HUES64 (cell line): Measurements from ENCODE around the gene GRIA1.

Experiments
- H3K27ac ChIP-seq: 2 replicates; pipeline ENCODE4 v1.7.0; 2013; ENCODE audit warnings: low read depth, low read length, inconsistent platforms
- H3K27me3 ChIP-seq: 2 replicates; pipeline ENCODE4 v1.6.1; 2013; ENCODE audit warnings: mild to moderate bottlenecking, low read length; ENCODE audit not compliant: insufficient read depth
- H3K36me3 ChIP-seq: 2 replicates; pipeline ENCODE4 v1.6.1; 2013; ENCODE audit warnings: mild to moderate bottlenecking, low read length; ENCODE audit not compliant: insufficient read depth
- H3K4me1 ChIP-seq: 2 replicates; pipeline ENCODE4 v1.6.1; 2013; ENCODE audit warnings: mild to moderate bottlenecking, low read length, moderate library complexity; ENCODE audit not compliant: insufficient read depth
- H3K4me3 ChIP-seq: 2 replicates; pipeline ENCODE4 v1.5.1; 2013; ENCODE audit warnings: mild to moderate bottlenecking, low read length, moderate library complexity
- H3K9ac ChIP-seq: 2 replicates; pipeline ENCODE4 v1.6.1; 2013; ENCODE audit warnings: mild to moderate bottlenecking, low read depth, low read length
- H3K9me3 ChIP-seq: 2 replicates; pipeline ENCODE4 v1.6.1; 2013; ENCODE audit warnings: low read depth, low read length; ENCODE audit not compliant: insufficient read depth
- WGBS: fragments of 150-250, 120-280 bp; methylation state at CpG from one replicate; pipeline ENCODE4 v1.1.7; 2013; ENCODE audit warnings: missing lambda C conversion rate; 5-methylcytosine and 5-hydroxymethylcytosine counted together

Gene GRIA1

DNA sequence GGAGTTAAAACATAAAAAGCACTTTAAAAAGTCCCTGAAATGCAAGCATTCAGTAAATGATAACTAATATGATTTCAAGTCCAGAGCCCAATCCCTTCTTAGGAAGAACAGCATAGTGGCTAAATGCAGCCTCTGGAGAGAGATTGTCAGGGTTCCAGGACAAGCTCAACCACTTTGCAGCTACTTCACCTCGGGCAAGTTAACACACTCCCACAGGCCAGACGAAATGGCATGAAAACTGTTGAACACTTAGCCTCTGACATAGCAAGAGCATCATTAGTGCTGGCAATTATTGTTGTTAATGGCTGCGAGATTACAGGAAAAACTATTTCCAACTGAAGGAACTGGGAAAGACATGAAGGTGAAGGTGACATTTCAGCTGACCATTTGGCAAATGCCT is 205.8 kb downstream of the GRIA1 start:
- Histone ChIP-seq H3K9me3 (no peaks in the 10 kb centered on the region), H3K9ac (no peak overlapping the region), H3K4me1 (no peaks in the 10 kb centered on the region), H3K36me3 (no peaks in the 10 kb centered on the region), H3K27me3 (no peaks in the 10 kb centered on the region), H3K4me3 (no peak overlapping the region), H3K27ac (no peak overlapping the region)
- WGBS, result 89% methylated on average over 3 of the region's 3 CpGs

DNA sequence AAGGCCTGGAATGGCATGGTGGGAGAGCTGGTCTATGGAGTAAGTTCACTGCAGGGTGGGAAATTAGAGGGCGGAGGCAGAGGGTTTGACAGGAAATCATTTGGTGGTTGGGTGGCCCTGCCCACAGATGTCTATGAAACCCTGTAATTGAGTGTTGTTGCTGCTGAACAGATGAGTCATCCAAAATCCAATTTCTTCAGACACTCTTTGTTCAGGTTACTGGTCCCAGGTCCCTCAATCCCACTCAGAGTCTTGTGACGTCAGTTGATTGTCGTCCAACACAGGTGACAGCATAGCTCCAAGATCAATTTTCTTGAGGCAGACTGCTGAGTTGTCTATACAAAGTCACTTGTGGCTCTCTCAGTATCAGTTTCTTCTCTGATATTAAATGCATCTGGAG is 208.6 kb downstream of the GRIA1 start:
- H3K9ac ChIP-seq, result no peak overlapping the region
- H3K27ac ChIP-seq, result no peak overlapping the region
- H3K9me3 ChIP-seq, result no peaks in the 10 kb centered on the region
- H3K36me3 ChIP-seq, result no peaks in the 10 kb centered on the region
- no peaks in the 10 kb centered on the region for H3K27me3 ChIP-seq
- peaks cover 6% of the 10 kb centered on the region; the same call in 1 of the 2 replicates for H3K4me1 ChIP-seq
- WGBS, result 96% methylated on average over 3 of the region's 3 CpGs
- H3K4me3 ChIP-seq, result no peak overlapping the region

DNA sequence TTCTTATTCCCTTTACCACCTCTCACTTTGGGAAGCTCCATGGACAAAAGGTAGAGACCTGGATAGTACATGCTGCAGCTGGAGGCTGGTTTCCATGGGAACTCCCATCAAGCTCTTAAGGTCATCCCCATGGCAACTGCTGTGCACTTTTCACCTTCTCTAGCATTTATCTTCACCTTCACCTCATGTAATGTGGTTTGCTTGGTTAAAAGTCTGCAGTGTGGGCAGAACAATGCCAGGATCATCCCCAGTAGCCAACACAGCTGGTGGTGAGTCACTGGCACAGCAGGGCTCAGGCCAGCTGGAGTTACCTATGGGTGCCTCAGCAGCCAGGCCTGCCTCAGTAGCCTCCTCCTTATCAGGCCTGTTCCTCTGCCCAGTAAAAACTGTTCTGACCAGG is 210.5 kb downstream of the GRIA1 start:
- H3K4me3 ChIP-seq, result no peak overlapping the region

DNA sequence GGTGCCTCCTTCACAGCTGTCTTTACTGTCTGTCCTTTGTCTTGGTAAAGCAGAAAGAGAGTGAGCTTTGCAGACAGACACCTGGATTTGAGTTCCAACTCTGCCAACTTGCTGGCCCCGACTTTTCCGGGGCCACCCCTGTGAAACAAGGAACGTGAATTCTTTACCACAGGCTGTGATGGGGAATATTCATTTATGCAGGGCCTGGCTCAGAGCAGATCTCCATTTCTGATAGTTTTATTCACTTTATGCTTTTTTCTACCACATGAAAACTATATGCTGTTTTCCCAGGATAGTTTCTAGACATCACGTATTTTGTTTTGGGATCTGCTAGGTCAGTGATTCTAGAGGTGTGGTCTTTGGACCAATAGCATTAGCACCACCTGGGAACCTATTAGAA is 211.8 kb downstream of the GRIA1 start:
- H3K27ac ChIP-seq, result no peak overlapping the region
- H3K36me3 ChIP-seq, result no peaks in the 10 kb centered on the region
- H3K9me3 ChIP-seq, result no peaks in the 10 kb centered on the region
- H3K27me3 ChIP-seq, result no peaks in the 10 kb centered on the region
- peaks cover 6% of the 10 kb centered on the region; the same call in 1 of the 2 replicates for H3K4me1 ChIP-seq
- H3K4me3 ChIP-seq, result no peak overlapping the region
- 82% methylated on average over 4 of the region's 4 CpGs for WGBS
- no peak overlapping the region for H3K9ac ChIP-seq

More for the DNA sequence above, 210.5 kb downstream of the GRIA1 start:
- Histone ChIP-seq H3K9me3 (no peaks in the 10 kb centered on the region), H3K27ac (no peak overlapping the region), H3K9ac (no peak overlapping the region), H3K27me3 (no peaks in the 10 kb centered on the region), H3K4me1 (peaks cover 6% of the 10 kb centered on the region; the same call in 1 of the 2 replicates), H3K36me3 (no peaks in the 10 kb centered on the region)

DNA sequence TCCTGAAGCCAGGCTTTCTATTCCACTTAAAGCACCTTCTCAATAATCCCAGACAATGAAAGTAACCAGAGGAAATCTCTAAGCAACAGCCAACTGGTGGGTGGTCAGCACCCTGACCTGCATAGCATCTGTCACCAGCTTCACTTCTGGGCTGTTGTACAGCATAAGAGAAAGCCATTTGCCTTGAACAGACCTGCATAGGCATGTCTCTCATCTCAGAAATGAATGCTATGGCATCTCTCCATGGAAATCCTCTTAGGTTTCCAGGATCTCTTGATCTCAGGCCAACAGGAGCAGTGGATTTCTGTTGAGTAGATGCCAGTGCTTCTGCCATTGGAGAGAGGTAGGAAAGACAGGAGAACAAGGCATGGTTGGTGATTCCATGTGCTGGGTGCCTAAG is 213.6 kb downstream of the GRIA1 start:
- Histone ChIP-seq H3K9me3 (no peaks in the 10 kb centered on the region), H3K4me3 (no peak overlapping the region), H3K27me3 (no peaks in the 10 kb centered on the region), H3K4me1 (peaks cover 6% of the 10 kb centered on the region; the same call in 1 of the 2 replicates), H3K27ac (no peak overlapping the region), H3K36me3 (no peaks in the 10 kb centered on the region), H3K9ac (no peak overlapping the region)

DNA sequence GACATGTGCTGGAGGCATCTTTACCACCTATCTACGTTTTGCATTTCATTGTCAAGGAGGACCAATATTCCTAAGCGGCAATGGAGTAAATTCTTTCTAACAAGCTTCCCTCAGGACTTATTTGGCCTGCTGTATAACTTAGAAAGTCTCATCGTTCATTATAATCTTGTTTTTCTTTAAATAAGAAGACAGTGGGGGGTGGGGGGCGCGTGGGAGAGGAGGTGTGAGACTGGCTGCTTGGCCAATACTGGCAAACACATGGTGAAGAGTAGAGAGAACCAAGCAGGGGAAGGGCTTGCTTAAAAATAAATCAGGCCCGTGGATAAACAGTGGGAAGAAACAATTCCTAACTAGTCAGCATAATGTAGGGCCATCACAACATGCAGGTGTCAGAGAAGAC is 217.2 kb downstream of the GRIA1 start:
- Histone ChIP-seq H3K4me1 (peaks cover under 1% of the 10 kb centered on the region; the same call in 1 of the 2 replicates), H3K9me3 (no peaks in the 10 kb centered on the region), H3K27me3 (no peaks in the 10 kb centered on the region), H3K27ac (no peak overlapping the region), H3K9ac (no peak overlapping the region), H3K4me3 (no peak overlapping the region), H3K36me3 (no peaks in the 10 kb centered on the region)
- 89% methylated on average over 6 of the region's 6 CpGs for WGBS

DNA sequence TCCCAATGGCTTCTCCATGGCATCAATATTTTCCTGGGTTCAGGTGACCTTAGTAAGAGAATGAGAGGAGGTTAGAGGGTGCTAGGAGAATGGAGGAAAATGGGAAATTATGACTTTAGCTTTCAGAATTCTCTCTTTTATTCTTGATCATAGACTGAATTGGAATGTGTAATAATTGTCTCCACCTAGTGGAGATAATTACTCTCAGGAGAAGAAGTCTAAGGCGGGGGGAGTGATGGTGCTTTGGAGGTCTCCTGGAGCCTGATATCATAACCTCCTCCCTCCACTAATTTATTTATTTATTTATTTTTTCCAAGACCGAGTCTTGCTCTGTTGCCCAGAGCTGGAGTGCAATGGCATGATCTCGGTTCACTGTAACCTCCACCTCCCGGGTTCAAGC is 221.3 kb downstream of the GRIA1 start:
- no peaks in the 10 kb centered on the region for H3K4me1 ChIP-seq
- H3K36me3 ChIP-seq, result no peaks in the 10 kb centered on the region
- H3K9me3 ChIP-seq, result no peaks in the 10 kb centered on the region
- H3K27ac ChIP-seq, result no peak overlapping the region
- H3K9ac ChIP-seq, result no peak overlapping the region
- over 99% methylated on average over 3 of the region's 4 CpGs for WGBS
- no peak overlapping the region for H3K4me3 ChIP-seq
- no peaks in the 10 kb centered on the region for H3K27me3 ChIP-seq

DNA sequence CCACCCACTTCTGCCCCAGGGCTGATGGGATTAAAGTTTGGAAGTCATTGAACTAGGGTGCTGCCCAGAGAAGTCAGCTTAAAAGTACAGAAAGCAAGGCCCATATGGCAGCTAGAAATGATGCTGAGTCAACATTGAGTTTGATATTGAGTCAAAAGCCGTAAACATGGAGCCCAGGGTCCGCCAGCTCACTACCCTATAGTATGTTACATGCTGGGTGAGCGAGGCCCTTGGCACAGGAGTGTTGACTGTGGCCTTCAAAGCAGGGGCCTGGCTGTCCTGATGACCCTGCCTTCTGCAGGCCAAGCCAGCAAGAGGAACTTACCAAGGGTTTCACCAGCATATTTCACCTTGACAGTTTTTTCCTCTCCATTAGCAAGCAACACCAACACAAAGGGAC is 222.5 kb downstream of the GRIA1 start:
- no peaks in the 10 kb centered on the region for H3K36me3 ChIP-seq
- no peak overlapping the region for H3K9ac ChIP-seq
- H3K4me3 ChIP-seq, result no peak overlapping the region
- WGBS, result 100% methylated on average over 3 of the region's 3 CpGs
- no peak overlapping the region for H3K27ac ChIP-seq
- H3K4me1 ChIP-seq, result no peaks in the 10 kb centered on the region
- no peaks in the 10 kb centered on the region for H3K9me3 ChIP-seq
- no peaks in the 10 kb centered on the region for H3K27me3 ChIP-seq

DNA sequence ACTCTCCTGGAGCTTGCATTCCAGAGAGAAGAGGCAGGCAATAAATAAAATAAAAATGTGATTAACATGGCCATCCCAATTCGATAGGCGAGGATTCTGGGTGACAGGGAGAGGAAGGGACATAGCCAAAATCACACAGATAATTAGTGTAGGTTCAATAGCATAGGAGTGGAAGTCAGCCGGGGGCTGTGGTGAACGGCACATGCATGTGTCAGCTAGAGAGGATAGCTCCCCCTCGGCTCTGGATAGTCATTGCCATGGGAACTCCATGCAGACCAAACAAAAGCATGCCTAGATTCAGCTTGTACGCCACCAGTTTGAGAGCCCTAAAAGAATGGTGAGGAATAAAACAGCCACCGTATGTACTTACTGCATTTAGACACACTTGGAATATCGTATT is 223.5 kb downstream of the GRIA1 start:
- Histone ChIP-seq H3K36me3 (no peaks in the 10 kb centered on the region), H3K27ac (no peak overlapping the region), H3K27me3 (no peaks in the 10 kb centered on the region), H3K9ac (no peak overlapping the region), H3K9me3 (no peaks in the 10 kb centered on the region), H3K4me3 (no peak overlapping the region), H3K4me1 (no peaks in the 10 kb centered on the region)
- WGBS, result 89% methylated on average over 8 of the region's 8 CpGs

DNA sequence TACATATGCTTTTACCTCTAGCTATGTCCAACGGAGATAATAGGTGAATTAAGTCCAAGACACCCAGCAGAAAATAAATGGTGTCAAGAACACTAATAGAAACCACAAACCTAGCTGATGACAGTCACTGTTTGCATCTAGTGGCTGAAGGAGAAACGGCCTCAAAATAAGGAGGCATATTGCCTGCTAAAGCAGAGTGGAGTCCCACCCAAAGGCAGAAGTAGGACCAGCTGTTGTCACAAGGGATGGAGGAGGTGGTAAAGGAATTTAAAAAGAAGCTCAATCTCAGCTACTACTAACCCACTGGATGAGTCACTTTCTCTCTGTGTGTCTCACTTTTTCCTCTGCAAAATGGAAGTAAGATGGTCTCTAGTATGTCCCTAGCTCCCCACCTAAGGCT is 224.3 kb downstream of the GRIA1 start:
- no peaks in the 10 kb centered on the region for H3K36me3 ChIP-seq
- no peaks in the 10 kb centered on the region for H3K9me3 ChIP-seq
- H3K27ac ChIP-seq, result no peak overlapping the region
- no peaks in the 10 kb centered on the region for H3K4me1 ChIP-seq
- H3K27me3 ChIP-seq, result no peaks in the 10 kb centered on the region
- H3K9ac ChIP-seq, result no peak overlapping the region
- H3K4me3 ChIP-seq, result no peak overlapping the region
- 85% methylated on average over 2 of the region's 2 CpGs for WGBS

DNA sequence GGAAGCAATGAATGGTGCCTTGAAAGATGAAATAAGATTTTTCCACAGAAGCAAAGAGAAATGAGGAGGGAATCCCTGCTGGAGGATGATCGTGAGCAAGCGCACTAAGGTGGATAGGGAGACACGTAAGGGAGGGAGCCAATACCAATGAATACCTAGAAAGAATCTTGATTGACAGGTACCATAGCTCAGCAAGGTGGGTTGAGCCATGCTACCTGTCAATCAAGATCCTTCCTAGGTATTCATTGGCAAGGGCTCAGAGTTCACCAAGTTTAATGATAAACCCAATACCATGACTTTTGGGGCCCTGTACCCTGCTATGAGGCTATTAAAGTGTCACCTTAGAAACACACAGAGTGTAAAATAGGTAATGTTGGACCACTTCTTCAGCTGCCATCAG is 226.8 kb downstream of the GRIA1 start:
- no peaks in the 10 kb centered on the region for H3K36me3 ChIP-seq
- H3K27ac ChIP-seq, result no peak overlapping the region
- no peaks in the 10 kb centered on the region for H3K27me3 ChIP-seq
- H3K9ac ChIP-seq, result no peak overlapping the region
- H3K4me3 ChIP-seq, result no peak overlapping the region
- H3K4me1 ChIP-seq, result no peaks in the 10 kb centered on the region
- peaks cover 1% of the 10 kb centered on the region; the same call in 1 of the 2 replicates for H3K9me3 ChIP-seq
- 94% methylated on average over 3 of the region's 3 CpGs for WGBS

DNA sequence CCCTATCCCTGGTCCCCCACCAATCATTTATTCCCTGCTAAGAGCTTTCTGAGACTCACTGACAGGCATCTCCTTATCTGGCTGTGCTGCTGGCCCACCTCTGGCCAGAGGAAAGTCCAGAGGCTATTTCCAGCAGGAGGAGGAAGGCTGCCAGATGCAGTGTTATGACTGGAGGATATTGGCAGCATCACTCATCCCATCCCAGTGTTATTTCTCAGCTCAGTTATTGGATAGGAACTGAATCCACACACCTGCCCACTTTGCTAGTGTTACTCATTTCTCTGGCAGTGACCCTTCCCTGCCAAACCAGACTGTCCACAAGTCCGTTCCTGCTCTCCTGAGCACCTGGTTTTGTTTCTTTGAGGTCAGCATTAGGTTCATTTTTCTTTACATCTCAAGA is 228.2 kb downstream of the GRIA1 start:
- Histone ChIP-seq H3K27ac (no peak overlapping the region), H3K4me3 (no peak overlapping the region), H3K4me1 (no peaks in the 10 kb centered on the region), H3K9me3 (peaks cover 11% of the 10 kb centered on the region), H3K27me3 (no peaks in the 10 kb centered on the region), H3K9ac (no peak overlapping the region), H3K36me3 (no peaks in the 10 kb centered on the region)
- WGBS, result 83% methylated on average over 1 of the region's 1 CpG
